ENCODE results near the gene NKTR.

The NKTR gene

DNA sequence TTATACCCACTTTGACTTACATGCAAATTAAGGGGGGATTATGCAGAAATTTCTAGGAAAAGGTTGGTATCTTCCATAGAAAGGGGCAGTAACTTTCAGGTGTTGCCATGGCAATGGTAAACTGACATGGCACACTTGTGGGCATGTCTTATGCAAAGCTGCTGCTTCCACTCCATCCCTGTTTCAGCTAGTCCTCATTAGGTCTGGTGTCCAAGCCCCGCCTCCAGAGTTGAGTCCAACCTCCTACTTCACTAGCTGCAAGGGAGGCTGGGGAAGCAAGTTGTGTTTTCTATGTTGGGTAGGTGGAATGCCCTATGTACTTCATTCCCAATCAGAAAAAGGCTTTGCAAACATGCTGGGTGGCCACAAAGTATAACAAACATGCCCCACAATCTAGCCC, 70.2 kb downstream of the NKTR start:
- no peak for DNase-seq (ENCODE audit: low read depth)
- TF ChIP-seq MYC (IDR thresholded peaks at IDR 0.05; ENCODE audit: low read depth, low read length) (no peak), POLR2A (IDR thresholded peaks at IDR 0.05; ENCODE audit: extremely low read depth, insufficient read length) (no peak)
- TF ChIP-seq, protein P1, sequence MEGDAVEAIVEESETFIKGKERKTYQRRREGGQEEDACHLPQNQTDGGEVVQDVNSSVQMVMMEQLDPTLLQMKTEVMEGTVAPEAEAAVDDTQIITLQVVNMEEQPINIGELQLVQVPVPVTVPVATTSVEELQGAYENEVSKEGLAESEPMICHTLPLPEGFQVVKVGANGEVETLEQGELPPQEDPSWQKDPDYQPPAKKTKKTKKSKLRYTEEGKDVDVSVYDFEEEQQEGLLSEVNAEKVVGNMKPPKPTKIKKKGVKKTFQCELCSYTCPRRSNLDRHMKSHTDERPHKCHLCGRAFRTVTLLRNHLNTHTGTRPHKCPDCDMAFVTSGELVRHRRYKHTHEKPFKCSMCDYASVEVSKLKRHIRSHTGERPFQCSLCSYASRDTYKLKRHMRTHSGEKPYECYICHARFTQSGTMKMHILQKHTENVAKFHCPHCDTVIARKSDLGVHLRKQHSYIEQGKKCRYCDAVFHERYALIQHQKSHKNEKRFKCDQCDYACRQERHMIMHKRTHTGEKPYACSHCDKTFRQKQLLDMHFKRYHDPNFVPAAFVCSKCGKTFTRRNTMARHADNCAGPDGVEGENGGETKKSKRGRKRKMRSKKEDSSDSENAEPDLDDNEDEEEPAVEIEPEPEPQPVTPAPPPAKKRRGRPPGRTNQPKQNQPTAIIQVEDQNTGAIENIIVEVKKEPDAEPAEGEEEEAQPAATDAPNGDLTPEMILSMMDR (IDR thresholded peaks at IDR 0.05; ENCODE audit: low read depth, low read length) = no peak
- TF ChIP-seq, protein P2, sequence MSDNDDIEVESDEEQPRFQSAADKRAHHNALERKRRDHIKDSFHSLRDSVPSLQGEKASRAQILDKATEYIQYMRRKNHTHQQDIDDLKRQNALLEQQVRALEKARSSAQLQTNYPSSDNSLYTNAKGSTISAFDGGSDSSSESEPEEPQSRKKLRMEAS (IDR thresholded peaks at IDR 0.05; ENCODE audit: low read depth, low read length) = no peak
- H3K4me3 ChIP-seq (ENCODE audit: low read depth, low read length) = no peak overlapping the region

GRCh38 chr3:42672515-42672914, 72.0 kb downstream of the NKTR start:
- no peak for DNase-seq (ENCODE audit: low read depth)
- H3K4me3 ChIP-seq (ENCODE audit: low read depth, low read length) = no peak overlapping the region
- TF ChIP-seq, protein P2 (IDR thresholded peaks at IDR 0.05; ENCODE audit: low read depth, low read length) = no peak
- TF ChIP-seq MYC (IDR thresholded peaks at IDR 0.05; ENCODE audit: low read depth, low read length) (no peak), POLR2A (IDR thresholded peaks at IDR 0.05; ENCODE audit: extremely low read depth, insufficient read length) (no peak)
- TF ChIP-seq, protein P1 (IDR thresholded peaks at IDR 0.05; ENCODE audit: low read depth, low read length) = no peak

DNA sequence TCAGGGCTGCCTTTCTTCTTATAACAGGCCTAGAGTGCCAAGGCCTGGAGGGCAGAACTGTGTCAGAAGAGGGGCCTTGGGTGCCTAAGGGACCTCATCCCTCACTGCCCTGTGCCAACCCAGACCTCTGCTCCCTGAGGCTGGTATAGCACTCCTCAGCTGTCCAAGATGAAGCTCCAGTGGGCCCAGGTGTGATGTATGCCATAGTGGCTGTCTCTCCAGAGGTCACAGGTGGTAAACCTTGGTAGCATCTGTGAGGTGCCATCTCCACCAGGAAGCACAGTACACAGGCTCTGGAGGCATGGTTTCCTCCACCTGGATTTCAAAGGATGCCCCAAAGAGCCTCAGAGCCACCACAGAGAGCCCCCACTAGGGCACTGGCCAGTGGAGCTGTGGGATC, 72.6 kb downstream of the NKTR start:
- no peak for DNase-seq (ENCODE audit: low read depth)
- no peak overlapping the region for H3K4me3 ChIP-seq (ENCODE audit: low read depth, low read length)
- TF ChIP-seq MYC (IDR thresholded peaks at IDR 0.05; ENCODE audit: low read depth, low read length) (no peak), POLR2A (IDR thresholded peaks at IDR 0.05; ENCODE audit: extremely low read depth, insufficient read length) (no peak)
- TF ChIP-seq, protein P2 (IDR thresholded peaks at IDR 0.05; ENCODE audit: low read depth, low read length) = no peak
- TF ChIP-seq, protein P1 (IDR thresholded peaks at IDR 0.05; ENCODE audit: low read depth, low read length) = no peak

- no peak for DNase-seq (ENCODE audit: low read depth)
- TF ChIP-seq, protein P2 (IDR thresholded peaks at IDR 0.05; ENCODE audit: low read depth, low read length) = no peak
- TF ChIP-seq POLR2A (IDR thresholded peaks at IDR 0.05; ENCODE audit: extremely low read depth, insufficient read length) (no peak), MYC (IDR thresholded peaks at IDR 0.05; ENCODE audit: low read depth, low read length) (no peak)
- TF ChIP-seq, protein P1 (IDR thresholded peaks at IDR 0.05; ENCODE audit: low read depth, low read length) = no peak
These were observed 73.7 kb downstream of the NKTR start for GRCh38 chr3:42674146-42674545.

GRCh38 chr3:42675909-42676308, 75.4 kb downstream of the NKTR start:
- H3K4me3 ChIP-seq (ENCODE audit: low read depth, low read length) = no peak overlapping the region
- DNase-seq (ENCODE audit: low read depth) = no peak
- no peak for TF ChIP-seq MYC (IDR thresholded peaks at IDR 0.05; ENCODE audit: low read depth, low read length)
- TF ChIP-seq POLR2A (IDR thresholded peaks at IDR 0.05; ENCODE audit: extremely low read depth, insufficient read length) = no peak
- TF ChIP-seq, protein P1 (IDR thresholded peaks at IDR 0.05; ENCODE audit: low read depth, low read length) = no peak
- TF ChIP-seq, protein P2 (IDR thresholded peaks at IDR 0.05; ENCODE audit: low read depth, low read length) = no peak

More at GRCh38 chr3:42674146-42674545, 73.7 kb downstream of the NKTR start:
- no peak overlapping the region for H3K4me3 ChIP-seq (ENCODE audit: low read depth, low read length)

All from NB4 (cell line).